ENCODE results near the gene EEF1G.

EEF1G gene

GRCh38 chr11:62556875-62557631 lies 16.6 kb downstream of the EEF1G start:
- Histone ChIP-seq H3K9me3 (no peaks in the 10 kb centered on the region), H3K4me1 (peaks cover 18% of the 10 kb centered on the region), H3K36me3 (peaks cover 36% of the 10 kb centered on the region), H3K27me3 (no peaks in the 10 kb centered on the region), H3K4me3 (ENCODE audit: low read depth, low read length) (no peak overlapping the region)
- TF ChIP-seq CTCF (IDR thresholded peaks at IDR 0.05; ENCODE audit: low read depth, low read length): no peak
- no peak for DNase-seq

GRCh38 chr11:62556108-62556874 lies 17.4 kb downstream of the EEF1G start:
- TF ChIP-seq CTCF (IDR thresholded peaks at IDR 0.05; ENCODE audit: low read depth, low read length): no peak
- no peaks in the 10 kb centered on the region for H3K9me3 ChIP-seq
- no peak overlapping the region for H3K4me3 ChIP-seq (ENCODE audit: low read depth, low read length)
- H3K36me3 ChIP-seq: peaks cover 36% of the 10 kb centered on the region
- H3K27me3 ChIP-seq: no peaks in the 10 kb centered on the region
- peak; percentile 75 for DNase-seq
- H3K4me1 ChIP-seq: peaks cover 18% of the 10 kb centered on the region

GRCh38 chr11:62555464-62556107 lies 18.1 kb downstream of the EEF1G start:
- H3K4me1 ChIP-seq: peaks cover 14% of the 10 kb centered on the region
- no peak for TF ChIP-seq CTCF (IDR thresholded peaks at IDR 0.05; ENCODE audit: low read depth, low read length)
- DNase-seq: no peak
- peaks cover 31% of the 10 kb centered on the region for H3K36me3 ChIP-seq
- H3K27me3 ChIP-seq: no peaks in the 10 kb centered on the region
- no peaks in the 10 kb centered on the region for H3K9me3 ChIP-seq
- no peak overlapping the region for H3K4me3 ChIP-seq (ENCODE audit: low read depth, low read length)

- TF ChIP-seq CTCF (IDR thresholded peaks at IDR 0.05; ENCODE audit: low read depth, low read length): no peak
- Histone ChIP-seq H3K9me3 (no peaks in the 10 kb centered on the region), H3K4me1 (peaks cover 14% of the 10 kb centered on the region), H3K36me3 (peaks cover 21% of the 10 kb centered on the region), H3K4me3 (ENCODE audit: low read depth, low read length) (no peak overlapping the region), H3K27me3 (no peaks in the 10 kb centered on the region)
- no peak for DNase-seq
Measured at GRCh38 chr11:62554387-62555167, 19.1 kb downstream of the EEF1G start.

GRCh38 chr11:62553839-62554361 lies 19.8 kb downstream of the EEF1G start:
- Histone ChIP-seq H3K36me3 (peaks cover 15% of the 10 kb centered on the region), H3K9me3 (no peaks in the 10 kb centered on the region), H3K27me3 (no peaks in the 10 kb centered on the region), H3K4me3 (ENCODE audit: low read depth, low read length) (no peak overlapping the region), H3K4me1 (peaks cover 14% of the 10 kb centered on the region)
- DNase-seq: no peak
- no peak for TF ChIP-seq CTCF (IDR thresholded peaks at IDR 0.05; ENCODE audit: low read depth, low read length)
